Muscle of back (tissue), 11 donors: ENCODE results near the gene ANKS1B. TPM values are rescaled to one million over a fixed set of nuclear protein-coding genes. Genes with fewer than 3 reads are reported as not detected.
A peak's percentile ranks its signal among the peaks of the same experiment; 100 is the strongest.

Experiments used
- DNase-seq, 3 donors: peaks; one replicate each; pipeline versions ENCODE4 v3.0.0 to v3.0.0-alpha.2; 2013
- polyA plus RNA-seq, 10 donors: library from polyadenylated mRNA; unstranded; fragments of 120-200 nt; gene quantifications; one replicate each; pipeline ENCODE4 v1.2.1, GENCODE V29; 2013; ENCODE audit not compliant: insufficient read length in 10 of 10

ANKS1B gene
- polyA plus RNA-seq, 10 donors = 2.1 to 4.8 (median 3.1) TPM

- DNase-seq = no peak
These were observed 1099.0 kb downstream of the ANKS1B start for GRCh38 chr12:98885778-98886177.

GRCh38 chr12:98883231-98883630 is 1101.5 kb downstream of the ANKS1B start:
- no peak for DNase-seq

- no peak for DNase-seq
These were observed 1102.2 kb downstream of the ANKS1B start for GRCh38 chr12:98882526-98882925.

- DNase-seq = peak in 2 of 3 donors; percentile 5 to 42
These were observed 1111.0 kb downstream of the ANKS1B start for GRCh38 chr12:98873776-98874175.

DNA sequence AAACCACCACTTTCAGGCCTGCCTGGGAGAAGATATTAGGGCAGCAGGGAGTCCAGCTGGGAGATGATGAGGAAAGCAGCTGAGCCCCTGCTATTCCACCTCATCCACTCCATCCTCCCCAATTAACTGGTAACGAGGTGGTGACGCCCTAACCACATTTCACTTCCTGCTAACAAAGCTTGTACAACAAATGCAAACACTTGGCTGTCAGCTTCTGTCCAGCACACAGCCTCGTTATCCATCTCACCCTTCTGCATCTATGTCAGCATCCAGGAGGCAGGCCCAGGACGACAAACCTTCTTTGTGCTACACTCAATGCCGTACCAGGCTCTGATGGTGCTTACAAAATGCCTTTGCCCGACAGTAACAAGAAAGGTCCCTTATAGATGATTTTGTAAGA is 1114.2 kb downstream of the ANKS1B start:
- DNase-seq = no peak

- DNase-seq = no peak
These were observed 1114.7 kb downstream of the ANKS1B start for GRCh38 chr12:98869886-98870503.

DNA sequence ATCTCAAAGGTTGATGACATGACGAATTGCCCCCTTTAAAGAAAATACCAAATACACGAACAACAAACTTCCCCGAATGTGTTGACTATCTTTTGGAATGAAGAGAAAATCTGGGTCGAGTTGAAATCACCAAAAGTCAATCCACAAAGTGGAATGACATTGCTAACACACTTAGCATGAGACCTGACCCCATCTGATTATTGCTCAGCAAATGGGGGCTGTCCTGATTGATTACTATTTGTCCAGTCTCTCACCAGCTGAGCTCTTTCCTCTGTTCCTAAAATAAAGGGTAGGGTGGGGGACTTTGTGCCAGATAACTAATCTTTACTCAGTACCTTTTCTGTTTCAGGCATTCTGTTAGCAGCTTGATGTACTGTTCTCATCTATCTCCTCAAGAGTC is 1116.2 kb downstream of the ANKS1B start:
- no peak for DNase-seq

DNA sequence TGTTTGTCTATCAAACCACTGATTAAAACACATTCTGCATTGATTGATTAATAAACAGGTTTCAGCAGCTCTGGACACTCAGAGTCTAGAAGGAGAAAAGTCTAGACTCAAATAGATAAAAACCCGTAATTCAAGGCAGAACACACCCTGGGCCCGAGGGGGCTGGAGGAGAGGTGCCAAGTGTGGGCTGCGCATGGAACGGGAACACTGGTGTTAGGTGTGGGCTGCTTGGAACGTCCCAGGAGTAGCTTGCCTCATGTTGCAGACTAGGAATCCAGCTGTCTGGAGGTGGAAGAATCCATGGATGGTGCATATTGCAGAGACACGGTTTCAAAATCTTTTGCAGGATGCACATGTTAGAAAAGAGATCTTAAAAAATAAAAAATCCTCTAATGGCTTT is 1116.7 kb downstream of the ANKS1B start:
- no peak for DNase-seq

- no peak for DNase-seq
These were observed 1120.4 kb downstream of the ANKS1B start for GRCh38 chr12:98864363-98864762.

DNA sequence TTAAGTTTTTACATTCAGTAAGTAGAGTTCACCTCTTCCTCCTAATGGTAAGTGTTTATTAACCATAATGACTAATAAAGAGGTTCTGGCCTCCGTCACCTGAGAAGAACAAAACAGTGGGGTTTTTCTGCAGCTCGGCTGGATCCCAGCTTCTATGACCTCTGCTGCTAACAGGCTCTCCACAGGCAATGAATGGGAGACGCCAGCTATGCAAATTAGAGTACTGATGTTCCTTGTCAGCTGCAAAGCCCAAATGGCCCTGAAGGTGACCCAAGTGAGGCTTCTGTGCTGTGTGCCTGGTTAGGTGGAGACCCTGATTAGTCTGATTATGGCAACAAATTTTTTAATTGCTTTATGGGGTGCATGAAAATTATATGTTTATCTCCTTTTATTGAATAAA is 1121.6 kb downstream of the ANKS1B start:
- DNase-seq = no peak

DNA sequence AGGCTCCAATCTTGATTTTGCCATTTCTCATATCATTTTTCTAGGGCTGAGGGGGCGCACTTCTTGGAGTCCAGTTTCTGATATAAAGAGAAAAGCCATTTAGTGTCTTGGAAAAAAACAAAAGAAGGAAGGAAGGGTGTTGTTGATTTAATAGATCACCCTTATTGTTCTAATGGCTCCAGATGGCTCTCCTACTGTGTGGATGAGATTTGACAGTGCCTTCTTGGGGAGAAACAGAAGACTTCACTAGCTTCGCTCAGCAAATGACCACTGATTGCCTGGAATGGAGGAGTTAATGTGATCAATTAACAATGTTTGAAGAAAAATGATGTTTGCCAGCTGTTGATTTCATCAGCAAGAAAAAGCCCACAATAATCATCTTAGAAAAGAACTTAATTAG is 1123.5 kb downstream of the ANKS1B start:
- DNase-seq = no peak

DNA sequence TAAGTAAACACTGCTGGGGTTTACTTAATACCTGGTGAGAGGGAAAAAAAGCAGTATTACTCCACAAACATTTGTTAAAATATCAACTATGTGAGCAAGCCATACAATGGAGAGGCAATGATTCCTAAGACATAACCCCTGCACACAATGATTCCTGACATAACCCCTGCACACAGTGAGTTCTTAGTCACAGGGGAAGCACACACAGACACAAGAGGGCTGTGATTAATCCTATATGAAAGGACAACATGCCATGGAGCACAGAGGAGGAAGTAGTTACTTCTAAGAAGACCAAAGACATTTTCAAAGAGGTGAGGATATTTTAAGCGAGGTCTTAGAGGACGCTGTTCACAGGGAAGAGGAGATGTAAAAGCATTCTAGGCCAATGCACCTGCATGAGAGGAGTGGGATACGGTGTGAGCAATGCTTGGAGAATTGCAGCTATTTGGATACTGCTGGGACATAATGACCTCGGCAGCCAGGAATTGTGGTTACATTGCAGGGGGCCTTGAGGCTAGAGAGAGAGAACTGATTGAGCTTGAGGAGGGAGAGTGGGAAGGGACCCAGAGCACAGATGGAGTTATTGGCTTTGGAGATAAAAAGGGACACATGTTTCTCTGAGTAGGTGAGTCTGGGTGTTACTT is 1127.7 kb downstream of the ANKS1B start:
- no peak for DNase-seq

- no peak for DNase-seq
These were observed 1132.6 kb downstream of the ANKS1B start for GRCh38 chr12:98852181-98852580.

GRCh38 chr12:98847242-98847641 is 1137.5 kb downstream of the ANKS1B start:
- DNase-seq = no peak

DNA sequence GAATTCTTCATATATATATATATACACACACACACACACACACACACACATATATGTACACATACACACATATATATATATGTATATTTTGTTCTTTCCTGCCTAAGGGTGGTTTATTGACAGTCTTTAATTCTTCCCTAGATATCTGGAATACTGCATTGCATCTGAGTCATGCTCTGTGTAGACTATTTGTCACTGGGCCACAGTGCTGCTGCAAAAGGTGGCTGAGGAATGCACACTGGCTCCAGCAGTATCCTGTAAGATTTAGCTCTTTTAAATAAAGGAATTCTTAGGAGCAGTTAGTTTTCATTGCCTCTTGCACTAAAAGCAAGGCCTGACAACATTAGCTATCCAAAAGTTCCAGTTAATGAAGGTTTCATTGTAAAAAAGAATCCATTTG is 1138.8 kb downstream of the ANKS1B start:
- DNase-seq = no peak

- DNase-seq = no peak
These were observed 1144.4 kb downstream of the ANKS1B start for GRCh38 chr12:98840325-98840724.

- DNase-seq = peak; percentile 26 to 81 (median 44)
These were observed 1146.5 kb downstream of the ANKS1B start for GRCh38 chr12:98838231-98838647.

- peak; percentile 44 to 80 (median 60) for DNase-seq
These were observed 1147.5 kb downstream of the ANKS1B start for GRCh38 chr12:98837134-98837752.

- no peak for DNase-seq
These were observed 1154.1 kb downstream of the ANKS1B start for GRCh38 chr12:98830657-98831056.

GRCh38 chr12:98828802-98829600 is 1155.7 kb downstream of the ANKS1B start:
- no peak for DNase-seq

DNA sequence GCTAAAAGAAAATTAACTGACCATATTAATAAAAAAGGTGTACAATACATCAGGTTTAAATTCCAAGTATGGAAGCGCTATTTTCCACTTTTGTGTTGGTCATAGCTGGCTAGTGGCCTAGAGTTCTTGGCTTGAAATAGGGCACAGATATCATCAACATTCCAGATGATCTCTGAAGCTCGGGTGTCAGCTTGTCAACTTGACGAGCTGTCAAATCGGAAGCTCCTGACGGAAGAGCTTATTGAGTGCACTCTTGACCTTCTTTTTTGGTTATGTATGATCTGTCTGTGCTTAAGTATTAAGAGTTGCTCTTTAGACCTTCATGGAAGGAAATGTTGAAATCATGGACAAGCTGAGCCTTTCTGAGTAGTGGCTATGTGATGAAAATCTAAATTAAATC is 1161.7 kb downstream of the ANKS1B start:
- no peak for DNase-seq

GRCh38 chr12:98821866-98822265 is 1162.9 kb downstream of the ANKS1B start:
- peak in 2 of 3 donors; percentile 69 to 82 for DNase-seq
